H1 (cell line): ENCODE data around the gene IL36B. TPM values are rescaled to one million over a fixed set of nuclear protein-coding genes. Genes with fewer than 3 reads are reported as not detected.

Source experiments
- CTCF ChIA-PET: fragments of 300-600 bp; sonication (Branson Sonifier 250); formaldehyde crosslinking; loops from one replicate; lab custom pipeline; 2021; ENCODE audit not compliant: partially characterized antibody; lab: Charles Lee
- POLR2A ChIA-PET: fragments of 300-600 bp; sonication (Branson Sonifier 250); formaldehyde crosslinking; loops from one replicate; lab custom pipeline; 2021; ENCODE audit warnings: inconsistent platforms; ENCODE audit not compliant: partially characterized antibody; lab: Charles Lee
- DNase-seq, 2 experiments: peaks; one replicate each; pipeline versions ENCODE4 v3.0.0 to v3.0.0-alpha.2; 2010 to 2022; ENCODE audit warnings: low spot score in 2 of 2, low read depth in 1 of 2, mixed read lengths in 1 of 2
- FAIRE-seq: peaks from 2 replicates; lab custom pipeline; 2011; peaks lifted over from hg19 to GRCh38; lab: Jason Lieb, UNC
- H2AFZ ChIP-seq: 2 replicates; pipeline ENCODE4 v1.8.1; 2012; ENCODE audit warnings: low read length, inconsistent platforms
- H2AK5ac ChIP-seq: 2 replicates; pipeline ENCODE4 v1.6.1; 2013; ENCODE audit warnings: low read depth, low read length
- H2BK120ac ChIP-seq: replicated peaks from 2 replicates; pipeline ENCODE3; 2013; ENCODE audit warnings: low read depth, low read length, inconsistent platforms
- H2BK12ac ChIP-seq: 2 replicates; pipeline ENCODE4 v1.6.1; 2013; ENCODE audit warnings: low read depth, low read length
- H2BK15ac ChIP-seq: 2 replicates; pipeline ENCODE4 v1.6.1; 2013; ENCODE audit warnings: low read length
- H2BK20ac ChIP-seq: 2 replicates; pipeline ENCODE4 v1.6.1; 2013; ENCODE audit warnings: low read length
- H2BK5ac ChIP-seq: 2 replicates; pipeline ENCODE4 v1.6.1; 2013; ENCODE audit warnings: low read depth, low read length
- H3K14ac ChIP-seq: 2 replicates; pipeline ENCODE4 v1.6.1; 2013; ENCODE audit warnings: inconsistent platforms; ENCODE audit not compliant: insufficient read length
- H3K18ac ChIP-seq: 2 replicates; pipeline ENCODE4 v1.6.1; 2013; ENCODE audit warnings: low read length; ENCODE audit errors: extremely low read depth
- H3K23ac ChIP-seq: 2 replicates; pipeline ENCODE4 v1.6.1; 2013; ENCODE audit warnings: inconsistent platforms; ENCODE audit not compliant: insufficient read length
- H3K23me2 ChIP-seq: 2 replicates; pipeline ENCODE4 v1.6.1; 2013; ENCODE audit warnings: low read depth, low read length
- H3K27ac ChIP-seq: 2 replicates; pipeline ENCODE4 v1.6.1; 2011; ENCODE audit warnings: low read depth, low read length, inconsistent platforms
- H3K27me3 ChIP-seq, 4 experiments: replicated peaks in 1 of 4; 1 replicate in 1 of 4; 2 replicates in 3 of 4; pipeline versions ENCODE4 v1.6.1 to v1.8.1; 2011 to 2013; ENCODE audit warnings: low read length in 3 of 4, mild to moderate bottlenecking in 3 of 4, inconsistent platforms in 2 of 4, mixed read lengths in 2 of 4, moderate library complexity in 1 of 4; ENCODE audit not compliant: control insufficient read depth in 3 of 4, insufficient read depth in 3 of 4; ENCODE audit errors: extremely low read depth in 1 of 4
- H3K36me3 ChIP-seq, 4 experiments: 2 replicates each; pipeline versions ENCODE4 v1.6.1 to v1.8.1; 2011 to 2013; ENCODE audit warnings: mild to moderate bottlenecking in 4 of 4, low read length in 3 of 4, moderate library complexity in 2 of 4, control low read depth in 1 of 4, inconsistent platforms in 1 of 4; ENCODE audit not compliant: insufficient read depth in 4 of 4, control insufficient read depth in 2 of 4
- H3K4ac ChIP-seq: replicated peaks from 2 replicates; pipeline ENCODE3; 2013; ENCODE audit warnings: low read length, low read depth, mixed read lengths, inconsistent platforms; ENCODE audit not compliant: insufficient read length
- H3K4me1 ChIP-seq, 4 experiments: replicated peaks in 1 of 4; 1 replicate in 1 of 4; 2 replicates in 3 of 4; pipeline versions ENCODE4 v1.6.1 to v1.8.1; 2011 to 2013; ENCODE audit warnings: low read length in 3 of 4, inconsistent platforms in 2 of 4, mixed read lengths in 1 of 4; ENCODE audit not compliant: insufficient read depth in 4 of 4, control insufficient read depth in 3 of 4
- H3K4me2 ChIP-seq, 2 experiments: 2 replicates each; pipeline versions ENCODE4 v1.6.1 to v1.8.1; 2011 to 2013; ENCODE audit warnings: low read depth in 2 of 2, low read length in 2 of 2, control low read depth in 1 of 2, inconsistent platforms in 1 of 2, mild to moderate bottlenecking in 1 of 2; ENCODE audit not compliant: insufficient read depth in 1 of 2
- H3K4me3 ChIP-seq, 4 experiments: fragments of 200-600, 300-600 bp in 1 of 4; sonication (generic), shearing (Covaris generic), sonication (Bioruptor Twin) in 1 of 4; 2 replicates each; pipeline versions ENCODE4 v1.5.1 to v1.8.1; 2011 to 2016; ENCODE audit warnings: low read length in 4 of 4, low read depth in 3 of 4, control low read depth in 2 of 4, inconsistent platforms in 2 of 4, mild to moderate bottlenecking in 2 of 4, mixed read lengths in 1 of 4, moderate library complexity in 1 of 4; ENCODE audit not compliant: insufficient read depth in 2 of 4; ENCODE audit errors: extremely low read depth in 1 of 4
- H3K56ac ChIP-seq: replicated peaks from 2 replicates; pipeline ENCODE3; 2013; ENCODE audit warnings: low read depth, mild to moderate bottlenecking, mixed read lengths, low read length, inconsistent platforms; ENCODE audit not compliant: insufficient read length
- H3K79me1 ChIP-seq: 2 replicates; pipeline ENCODE4 v1.6.1; 2013; ENCODE audit warnings: low read depth, low read length, control low read depth
- H3K79me2 ChIP-seq, 2 experiments: 2 replicates each; pipeline versions ENCODE4 v1.6.1 to v1.8.1; 2012 to 2013; ENCODE audit warnings: low read length in 2 of 2, mild to moderate bottlenecking in 2 of 2, inconsistent platforms in 1 of 2; ENCODE audit not compliant: insufficient read depth in 2 of 2, control insufficient read depth in 1 of 2
- H3K9ac ChIP-seq, 4 experiments: replicated peaks in 1 of 4; 1 replicate in 1 of 4; 2 replicates in 3 of 4; pipeline versions ENCODE4 v1.6.1 to v1.8.1; 2011 to 2013; ENCODE audit warnings: low read depth in 3 of 4, low read length in 3 of 4, control low read depth in 2 of 4, mild to moderate bottlenecking in 2 of 4, moderate library complexity in 2 of 4, inconsistent platforms in 1 of 4; ENCODE audit errors: extremely low read depth in 1 of 4
- H3K9me3 ChIP-seq, 2 experiments: 2 replicates each; pipeline versions ENCODE4 v1.6.1 to v1.8.1; 2012 to 2013; ENCODE audit warnings: mild to moderate bottlenecking in 2 of 2, moderate library complexity in 2 of 2, control low read depth in 1 of 2, inconsistent platforms in 1 of 2, low read depth in 1 of 2, low read length in 1 of 2, mixed read lengths in 1 of 2; ENCODE audit not compliant: insufficient read depth in 2 of 2
- H4K20me1 ChIP-seq, 2 experiments: replicated peaks in 1 of 2; 2 replicates each; pipeline versions ENCODE3 to v1.8.1; 2011 to 2013; ENCODE audit warnings: inconsistent platforms in 2 of 2, low read length in 2 of 2, mild to moderate bottlenecking in 1 of 2; ENCODE audit not compliant: insufficient read depth in 2 of 2, control insufficient read depth in 1 of 2
- H4K5ac ChIP-seq: 2 replicates; pipeline ENCODE4 v1.6.1; 2013; ENCODE audit warnings: low read length, low read depth, mixed read lengths, inconsistent platforms; ENCODE audit not compliant: insufficient read length
- H4K8ac ChIP-seq: 2 replicates; pipeline ENCODE4 v1.8.0; 2013; ENCODE audit warnings: mild to moderate bottlenecking, moderate library complexity, low read length, inconsistent platforms; ENCODE audit not compliant: insufficient read depth; ENCODE audit errors: extremely low read depth
- H4K91ac ChIP-seq: replicated peaks from 2 replicates; pipeline ENCODE3; 2013; ENCODE audit warnings: low read length, mixed read lengths, inconsistent platforms; ENCODE audit not compliant: insufficient read length
- ASH2L ChIP-seq: fragments of 200-600, 300-600 bp; sonication (generic); IDR thresholded peaks from one replicate; pipeline ENCODE4 v1.7.1; 2017; ENCODE audit warnings: low read length
- NANOG ChIP-seq: IDR thresholded peaks from 2 replicates; pipeline ENCODE4 v1.6.1; 2011; ENCODE audit warnings: low read length, low read depth, mild to moderate bottlenecking, inconsistent platforms; ENCODE audit not compliant: insufficient read depth, poor library complexity, severe bottlenecking
- SIN3A ChIP-seq, 2 experiments: IDR thresholded peaks in 1 of 2; conservative IDR thresholded peaks in 1 of 2; 2 replicates each; pipeline ENCODE4 v1.6.1; 2011 to 2012; ENCODE audit warnings: low read length in 2 of 2, improper control_type of control experiment in 1 of 2, low read depth in 1 of 2, mild to moderate bottlenecking in 1 of 2
- TCF12 ChIP-seq: IDR thresholded peaks from 2 replicates; pipeline ENCODE4 v1.6.1; 2011; ENCODE audit warnings: low read depth, mild to moderate bottlenecking, low read length
- WGBS, 2 experiments: shearing (Covaris generic) in 1 of 2; methylation state at CpG; one replicate each; pipeline versions ENCODE4 v1.1.6 to v1.1.7; 2013 to 2015; ENCODE audit warnings: low lambda C conversion rate in 2 of 2, mixed read lengths in 2 of 2, inconsistent platforms in 1 of 2, low coverage in 1 of 2, missing lambda C conversion rate in 1 of 2; ENCODE audit not compliant: insufficient replicate concordance in 2 of 2, insufficient coverage in 1 of 2, insufficient read length in 1 of 2; ENCODE audit errors: extremely low coverage in 1 of 2, missing lambda C conversion rate in 1 of 2; 5-methylcytosine and 5-hydroxymethylcytosine counted together
- polyA plus RNA-seq, 7 experiments: library from polyadenylated mRNA; depleted of rRNA in 3 of 7; stranded (reverse) in 5 of 7; unstranded in 2 of 7; fragments of >200 nt in 5 of 7; fragments of 200-250 nt in 2 of 7; gene quantifications; 1 replicate in 5 of 7; 2 replicates in 1 of 7; 4 replicates in 1 of 7; pipeline versions ENCODE4 v1.2.1 to v1.2.3, GENCODE V29; 2011 to 2013; ENCODE audit warnings: missing spikeins in 2 of 7, mixed read lengths in 2 of 7
- total RNA-seq: library from RNA; stranded (reverse); fragmentation: NEBNext Ultra II Directional; extraction: Animal tissue kit (Norgen Biotek cat#: 25700); gene quantifications from 2 replicates; pipeline ENCODE4 v1.2.1, GENCODE V29; 2021
- TF ChIP-seq, protein P1 (sequence below): IDR thresholded peaks from 2 replicates; pipeline ENCODE4 v1.6.1; 2012; ENCODE audit warnings: inconsistent platforms

IL36B gene
- total and polyA plus RNA-seq, 2 of the 8 experiments (the other 6 are each of a cell fraction or from before 2014, with no cell fraction given), result not detected

DNA sequence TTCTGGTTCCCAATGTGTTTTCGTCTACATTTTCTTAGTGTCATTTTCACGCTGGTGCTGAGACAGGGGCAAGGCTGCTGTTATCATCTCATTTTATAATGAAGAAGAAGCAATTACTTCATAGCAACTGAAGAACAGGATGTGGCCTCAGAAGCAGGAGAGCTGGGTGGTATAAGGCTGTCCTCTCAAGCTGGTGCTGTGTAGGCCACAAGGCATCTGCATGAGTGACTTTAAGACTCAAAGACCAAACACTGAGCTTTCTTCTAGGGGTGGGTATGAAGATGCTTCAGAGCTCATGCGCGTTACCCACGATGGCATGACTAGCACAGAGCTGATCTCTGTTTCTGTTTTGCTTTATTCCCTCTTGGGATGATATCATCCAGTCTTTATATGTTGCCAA lies 67.6 kb downstream of the IL36B start:
- Histone ChIP-seq H4K91ac (no peak overlapping the region), H2BK12ac (no peak overlapping the region), H3K23me2 (no peaks in the 10 kb centered on the region), H3K18ac (no peak overlapping the region), H2AFZ (no peak overlapping the region), H3K23ac (no peak overlapping the region), H3K36me3 (no peaks in the 10 kb centered on the region), H3K27ac (no peak overlapping the region), H2BK20ac (no peak overlapping the region), H2BK5ac (no peak overlapping the region), H3K4me2 (no peak overlapping the region), H3K9me3 (no peaks in the 10 kb centered on the region; a peak in 1 of 4 replicates), H2BK120ac (no peak overlapping the region), H3K4me3 (no peak overlapping the region), H4K20me1 (no peaks in the 10 kb centered on the region), H3K4ac (no peak overlapping the region), H2AK5ac (no peak overlapping the region), H3K14ac (no peak overlapping the region), H3K79me1 (no peaks in the 10 kb centered on the region), H4K8ac (no peak overlapping the region), H4K5ac (no peak overlapping the region), H2BK15ac (no peak overlapping the region), H3K27me3 (no peaks in the 10 kb centered on the region; a peak in 1 of 7 replicates), H3K4me1 (no peaks in the 10 kb centered on the region), H3K56ac (no peak overlapping the region), H3K79me2 (no peaks in the 10 kb centered on the region), H3K9ac (no peak overlapping the region)
- 95% methylated on average over 5 of the region's 5 CpGs; no CpG with 5 or more reads in 1 of the 2 experiments for WGBS, 2 experiments
- FAIRE-seq (no peak), DNase-seq (no peak)
- TF ChIP-seq, protein P1, sequence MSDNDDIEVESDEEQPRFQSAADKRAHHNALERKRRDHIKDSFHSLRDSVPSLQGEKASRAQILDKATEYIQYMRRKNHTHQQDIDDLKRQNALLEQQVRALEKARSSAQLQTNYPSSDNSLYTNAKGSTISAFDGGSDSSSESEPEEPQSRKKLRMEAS, result no peak
- TF ChIP-seq TCF12, result no peak
- TF ChIP-seq SIN3A (conservative IDR thresholded peaks at IDR 0.05 in 1 of 2, IDR thresholded peaks at IDR 0.05 in 1 of 2; ENCODE audit: low read depth in 1 of 2, low read length in 2 of 2), result no peak
- no peak for TF ChIP-seq ASH2L
- no peak for TF ChIP-seq NANOG
- ChIA-PET CTCF (interaction anchor here (0.8 to 1.3 kb wide), 3 partner anchors 25 to 99 kb away, joined by 3 read pairs; no protein-coding TSS in a partner anchor), POLR2A (no interaction called here)
